PC-3 (cell line): ENCODE measurements around the gene TSHZ2.

ENCODE experiments used
- CTCF ChIP-seq: fragments of 300-600 bp; sonication (generic); conservative IDR thresholded peaks from 2 replicates; pipeline ENCODE4 v1.5.1; 2017; ENCODE audit warnings: antibody characterized with exemption, low read depth, mild to moderate bottlenecking, low read length
- EZH2 ChIP-seq: fragments of 300-600 bp; sonication (generic); IDR thresholded peaks from one replicate; pipeline ENCODE4 v1.6.1; 2017; ENCODE audit warnings: antibody characterized with exemption, mild to moderate bottlenecking, low read length; ENCODE audit not compliant: unreplicated experiment

GRCh38 chr20:53279735-53280134, 307.6 kb downstream of the TSHZ2 start:
- no peak for TF ChIP-seq EZH2
- no peak for TF ChIP-seq CTCF
